ENCODE measurements around the gene TFF2.
A peak's percentile ranks its signal among the peaks of the same experiment; 100 is the strongest.

Gene TFF2

DNA sequence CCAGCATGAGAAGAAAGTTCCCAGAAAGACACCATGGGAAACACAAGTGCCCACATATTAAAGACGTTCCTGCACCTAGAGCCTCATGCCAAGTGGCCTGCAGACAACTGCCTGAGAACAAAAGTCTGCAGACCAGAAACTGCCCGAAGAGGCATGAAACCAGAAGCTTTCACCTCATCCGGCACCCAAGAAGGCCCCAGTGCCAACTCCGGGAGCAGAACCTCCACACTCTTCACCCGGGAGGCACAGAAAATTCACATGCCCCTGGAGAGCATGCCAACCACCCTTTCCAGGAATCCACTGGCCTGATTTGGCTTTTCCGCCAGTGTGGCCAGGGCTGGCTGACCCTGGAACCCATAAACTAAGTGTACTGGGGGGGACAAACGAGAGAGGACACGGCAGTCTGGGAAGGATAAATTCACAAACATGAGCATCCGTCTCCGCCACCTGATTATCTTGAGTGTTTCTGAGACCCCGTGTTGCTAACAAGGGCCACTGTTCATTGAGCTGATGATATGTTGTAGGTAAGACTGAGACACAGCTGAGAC is 6.8 kb downstream of the TFF2 start:
- DNase-seq = no peak

DNA sequence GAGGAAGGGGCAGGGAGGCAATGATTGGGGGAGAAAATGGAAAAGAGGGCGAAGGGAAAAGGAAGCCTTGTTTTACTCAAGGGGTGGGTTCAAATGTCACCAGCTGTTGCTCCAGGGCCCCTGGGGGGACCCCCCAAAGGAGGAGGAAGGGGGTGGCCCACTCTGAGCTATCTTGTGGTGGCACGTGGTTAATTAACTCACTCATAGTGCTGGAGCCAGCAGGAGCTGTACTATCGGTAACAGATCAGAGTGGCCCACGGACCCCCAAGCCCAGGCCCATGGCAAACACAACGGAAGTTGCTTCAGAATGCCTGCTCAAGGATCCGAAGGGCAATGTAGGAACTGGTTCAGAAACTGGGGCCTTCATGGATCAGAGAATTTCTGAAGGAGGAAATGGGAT is 7.2 kb downstream of the TFF2 start:
- DNase-seq = no peak

DNA sequence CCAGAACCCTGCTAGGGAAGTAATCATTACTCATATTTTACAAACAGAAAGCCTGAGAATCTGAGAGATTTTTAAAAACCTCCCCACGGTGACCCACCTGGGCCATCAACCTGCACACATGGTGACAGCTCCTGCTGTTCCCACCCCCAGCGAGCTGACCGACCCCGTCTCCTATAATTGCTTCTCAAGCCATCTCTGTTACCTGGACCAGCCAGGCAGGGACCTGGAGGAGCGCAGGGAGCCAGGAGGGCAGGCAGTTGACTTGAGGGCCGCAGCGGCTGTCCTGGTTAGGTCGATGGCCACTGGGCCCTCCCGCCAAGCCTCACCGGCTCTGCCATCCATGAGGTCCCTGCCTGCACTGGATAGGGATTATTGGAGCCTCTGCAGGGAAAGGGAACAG is 7.7 kb downstream of the TFF2 start:
- no peak for DNase-seq

DNA sequence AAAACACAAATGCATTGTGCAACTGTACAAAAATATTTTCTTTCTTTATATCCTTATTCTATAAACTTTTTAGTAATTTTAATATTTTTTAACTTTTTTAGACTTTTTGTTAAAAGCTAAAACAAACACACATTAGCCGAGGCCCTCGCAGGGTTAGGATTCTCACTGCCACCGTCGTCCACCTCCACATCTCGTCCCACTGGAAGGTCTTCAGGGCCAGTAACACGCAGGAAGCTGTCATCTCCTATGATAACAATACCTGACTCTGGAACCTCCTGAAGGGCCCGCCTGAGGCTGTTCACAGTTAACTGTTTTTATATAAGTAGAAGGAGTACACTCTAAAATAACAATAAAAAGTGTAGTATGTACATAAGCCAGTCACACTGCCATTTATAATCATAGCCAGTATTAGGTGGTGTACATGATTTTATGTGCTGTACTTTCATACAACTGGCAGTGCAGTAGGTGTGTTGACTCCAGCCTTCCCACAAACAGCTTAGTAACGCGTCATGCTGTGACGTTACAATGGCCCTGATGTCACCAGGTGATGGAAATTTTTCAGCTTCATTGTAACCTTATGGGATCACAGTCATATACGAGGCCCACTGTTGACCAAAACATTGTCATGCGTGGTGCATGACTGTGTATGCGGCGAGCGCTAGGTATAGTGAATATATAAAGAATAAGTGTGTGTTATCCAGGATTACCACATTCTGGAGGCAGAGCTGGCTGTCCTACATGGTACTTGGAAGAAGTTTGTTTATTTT is 8.8 kb downstream of the TFF2 start:
- DNase-seq = no peak

DNA sequence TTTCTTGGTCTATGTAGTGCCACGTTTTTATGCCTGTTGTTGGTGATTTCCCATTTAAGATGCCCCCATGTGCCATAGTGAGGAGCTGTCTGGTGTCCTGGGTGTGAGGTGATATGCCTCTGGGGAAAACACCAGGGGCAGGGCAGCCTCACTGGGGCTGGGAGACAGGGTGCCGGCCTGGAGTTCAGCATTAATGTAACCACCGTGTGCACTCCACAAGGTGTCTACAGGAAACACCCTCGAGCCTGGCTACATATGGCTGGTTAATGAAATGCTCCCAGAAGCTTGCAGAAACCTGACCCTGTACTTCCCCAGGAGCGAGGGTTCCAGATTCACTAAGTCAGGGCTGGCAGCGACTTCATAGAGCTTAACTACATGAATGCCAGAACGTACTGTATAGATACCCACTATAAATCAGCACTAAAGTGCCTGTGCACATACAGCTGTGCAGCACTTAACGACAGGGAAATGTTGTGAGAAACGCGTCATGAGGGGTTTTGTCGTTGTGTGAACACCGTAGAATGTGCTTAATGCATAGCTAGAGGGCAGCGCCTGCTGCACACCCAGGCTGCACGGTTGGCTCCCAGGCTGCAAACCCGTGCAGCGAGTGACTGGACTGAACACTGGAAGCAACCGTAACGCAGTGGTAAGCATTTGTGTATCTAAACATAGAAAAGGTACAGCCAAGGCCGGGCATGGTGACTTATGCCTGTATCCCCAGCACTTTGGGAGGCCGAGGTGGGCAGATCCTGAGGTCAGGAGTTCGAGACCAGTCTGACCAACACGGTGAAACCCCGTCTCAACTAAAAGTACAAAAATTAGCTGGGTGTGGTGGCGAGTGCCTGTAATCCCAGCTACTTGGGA is 10.4 kb downstream of the TFF2 start:
- no peak for DNase-seq

DNA sequence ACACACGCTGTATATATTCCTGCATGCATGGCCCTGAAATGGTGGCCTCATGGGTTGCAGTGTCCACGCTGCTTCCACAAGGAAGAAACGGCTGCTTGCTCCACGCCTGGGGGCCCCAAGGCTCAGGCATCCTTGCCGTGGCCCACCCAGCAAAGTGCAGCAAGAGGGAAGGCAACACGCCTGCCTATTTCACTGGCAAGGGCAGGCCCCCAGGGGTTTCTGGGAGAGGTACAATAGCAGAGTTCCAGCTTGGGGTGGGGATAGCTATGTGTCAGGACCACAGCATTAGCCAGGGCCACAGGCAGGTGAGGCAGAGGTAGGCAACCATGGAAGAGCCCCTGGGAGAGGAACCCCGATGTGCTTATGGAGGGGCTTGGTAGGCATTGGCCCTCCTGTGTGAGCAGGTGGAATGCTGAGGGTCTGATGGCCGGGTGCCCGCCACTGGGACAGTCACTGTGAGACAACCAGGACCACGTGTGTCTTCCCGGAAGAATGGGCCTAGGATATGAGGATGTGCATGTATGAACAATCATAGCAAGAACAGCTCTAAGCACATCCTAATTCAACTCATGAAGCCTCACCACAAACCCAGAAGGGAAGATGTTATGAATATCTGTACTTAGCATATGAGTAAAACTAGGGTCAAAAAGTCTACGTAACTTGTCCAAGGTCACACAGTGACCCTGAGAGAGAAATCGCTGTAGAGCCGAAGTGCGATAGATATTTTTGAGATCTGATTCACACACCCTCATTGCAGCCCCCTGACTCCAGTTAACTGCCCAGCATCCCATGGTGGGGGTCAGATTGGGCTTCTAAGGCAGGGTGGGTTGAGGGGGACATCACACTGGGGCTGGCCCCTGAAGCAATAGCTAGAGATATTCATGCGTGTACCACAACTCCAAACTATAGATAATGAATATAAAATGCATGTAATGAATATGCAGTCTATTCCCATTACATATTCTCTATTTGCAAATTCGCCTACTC is 11.8 kb downstream of the TFF2 start:
- no peak for DNase-seq

DNA sequence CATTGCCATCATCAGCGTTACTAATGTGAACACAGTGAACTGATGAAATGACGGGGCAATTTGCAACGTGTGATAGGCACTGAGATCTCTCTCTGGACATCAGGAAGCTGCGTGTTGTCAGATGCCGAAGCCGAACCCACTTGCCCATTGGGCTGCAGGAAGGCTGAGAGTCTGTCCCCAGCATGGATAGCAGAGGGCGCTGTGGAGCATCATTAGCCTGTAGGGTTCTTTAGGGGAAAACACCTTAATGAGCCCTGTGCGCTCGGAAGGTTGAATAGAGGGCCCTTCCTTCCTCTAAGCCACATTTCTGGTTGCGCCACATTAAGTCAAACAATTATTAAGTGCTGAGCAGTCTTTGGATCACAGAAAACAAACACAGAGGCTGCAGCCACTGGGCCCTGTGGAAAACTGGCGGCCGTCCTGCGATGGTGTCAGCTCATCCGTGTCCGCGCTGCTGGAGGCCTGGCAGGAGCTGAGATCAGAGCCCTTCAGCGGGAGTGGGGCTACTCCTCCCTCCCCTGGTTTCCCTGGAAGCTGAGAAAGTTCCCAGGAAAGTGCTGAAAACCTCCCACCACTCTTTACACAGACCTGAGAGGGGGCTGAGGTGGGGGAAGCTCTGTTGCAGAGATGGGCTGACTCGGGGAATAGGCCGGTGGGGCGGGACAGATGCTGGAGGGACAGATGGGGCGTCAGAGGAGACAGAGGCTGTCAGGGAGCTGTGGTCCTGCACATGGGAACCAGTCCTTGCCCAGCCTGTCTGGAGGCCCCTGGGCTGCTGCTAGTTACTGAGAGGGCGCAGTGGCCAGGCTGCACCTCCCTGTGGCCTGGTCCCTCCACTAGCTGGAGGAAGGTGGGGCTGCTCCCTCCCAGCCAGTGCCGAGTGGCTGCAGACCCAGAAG is 12.7 kb downstream of the TFF2 start:
- DNase-seq = peak; percentile 64 to 82 (median 74)

DNA sequence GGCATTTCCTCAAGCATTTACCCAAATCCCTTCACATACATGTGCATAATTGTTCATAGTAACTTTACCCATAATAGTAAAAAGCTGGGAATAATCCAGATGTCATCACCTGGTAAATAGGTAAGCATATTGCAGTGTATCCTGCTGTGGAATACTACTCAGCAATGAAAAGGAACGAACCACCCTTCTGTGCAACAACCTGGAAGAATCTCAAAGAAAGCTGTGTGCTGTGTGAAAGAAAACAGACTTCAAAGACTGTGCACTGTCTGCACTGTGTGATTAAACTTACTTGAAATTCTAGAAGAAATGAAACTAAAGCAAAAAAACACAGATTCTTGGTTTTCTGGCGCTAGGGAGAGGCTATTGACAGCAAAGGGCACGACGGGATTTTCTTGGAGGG is 13.5 kb downstream of the TFF2 start:
- DNase-seq = no peak

DNA sequence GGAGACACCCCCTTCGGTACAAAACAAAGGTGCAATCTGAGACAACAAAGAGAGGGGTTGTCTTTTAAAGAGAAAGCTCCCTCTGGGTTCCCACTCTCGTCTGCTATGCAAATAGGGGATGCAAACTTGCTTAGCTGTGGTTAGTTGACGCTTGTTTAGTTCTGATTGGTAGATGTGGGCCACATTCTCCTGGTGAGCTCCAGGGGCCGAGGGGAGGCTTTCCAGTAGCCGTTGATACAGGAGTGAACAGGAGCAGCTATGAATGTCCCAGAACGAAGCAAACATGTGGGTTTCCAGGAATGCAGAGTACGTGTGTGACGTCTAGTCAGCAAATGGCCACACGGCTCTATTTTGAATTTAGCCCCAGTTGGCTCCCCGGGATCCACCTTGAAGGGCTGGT is 14.7 kb downstream of the TFF2 start:
- DNase-seq = no peak

DNA sequence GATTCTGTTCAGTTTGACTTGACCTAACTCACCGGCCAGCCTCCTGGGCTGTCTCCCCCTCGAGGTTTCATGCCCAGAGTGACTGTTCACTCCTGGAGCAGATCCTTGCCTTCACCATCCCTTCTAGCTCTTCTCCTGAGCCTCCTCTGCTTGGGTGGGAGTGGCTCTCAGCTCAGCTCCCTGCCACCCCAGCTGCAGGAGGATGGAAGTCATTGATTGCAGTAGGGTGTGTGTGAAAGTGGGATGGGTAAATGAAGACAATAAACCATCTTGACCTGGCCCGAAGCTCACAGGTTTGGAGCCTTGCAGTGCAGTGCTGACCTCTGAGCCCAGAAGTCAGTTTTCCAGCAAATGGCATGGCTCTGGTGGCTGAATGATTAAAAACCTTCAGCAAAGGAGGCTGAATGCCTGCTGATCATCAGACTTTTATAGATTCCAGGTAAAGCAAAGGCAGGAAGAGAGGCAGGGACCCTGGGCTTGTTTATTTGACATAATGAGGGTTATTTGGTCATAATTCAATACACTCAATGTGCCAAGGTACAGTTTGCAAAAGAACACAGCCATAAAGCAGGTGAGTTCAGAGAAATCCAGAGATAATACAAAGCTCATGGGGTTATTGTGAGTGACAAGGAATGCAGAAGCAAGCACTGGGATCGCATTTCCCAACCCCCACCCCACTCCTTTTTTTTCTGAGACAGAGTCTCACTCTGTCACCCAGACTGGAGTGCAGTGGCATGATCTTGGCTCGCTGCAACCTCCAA is 18.1 kb downstream of the TFF2 start:
- DNase-seq = no peak

DNA sequence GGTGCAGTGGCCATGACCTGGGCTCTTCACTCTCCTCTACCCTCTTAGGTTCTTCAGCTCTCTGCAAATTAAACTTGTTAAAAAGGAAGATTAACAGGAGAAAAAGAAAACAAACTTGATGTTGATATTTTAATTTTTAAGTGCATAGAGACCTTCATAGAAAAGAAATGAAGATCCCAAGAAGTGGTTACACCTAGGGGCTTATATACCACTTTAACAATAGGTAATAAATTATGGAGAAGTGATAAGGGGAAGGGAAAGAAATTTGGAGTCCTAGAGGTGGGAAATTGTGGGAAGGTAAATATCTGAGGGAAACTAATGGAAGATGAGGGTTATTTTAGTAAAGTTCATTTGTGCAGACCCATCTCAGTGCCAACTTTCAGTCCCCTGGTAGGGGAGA is 19.1 kb downstream of the TFF2 start:
- DNase-seq = no peak

DNA sequence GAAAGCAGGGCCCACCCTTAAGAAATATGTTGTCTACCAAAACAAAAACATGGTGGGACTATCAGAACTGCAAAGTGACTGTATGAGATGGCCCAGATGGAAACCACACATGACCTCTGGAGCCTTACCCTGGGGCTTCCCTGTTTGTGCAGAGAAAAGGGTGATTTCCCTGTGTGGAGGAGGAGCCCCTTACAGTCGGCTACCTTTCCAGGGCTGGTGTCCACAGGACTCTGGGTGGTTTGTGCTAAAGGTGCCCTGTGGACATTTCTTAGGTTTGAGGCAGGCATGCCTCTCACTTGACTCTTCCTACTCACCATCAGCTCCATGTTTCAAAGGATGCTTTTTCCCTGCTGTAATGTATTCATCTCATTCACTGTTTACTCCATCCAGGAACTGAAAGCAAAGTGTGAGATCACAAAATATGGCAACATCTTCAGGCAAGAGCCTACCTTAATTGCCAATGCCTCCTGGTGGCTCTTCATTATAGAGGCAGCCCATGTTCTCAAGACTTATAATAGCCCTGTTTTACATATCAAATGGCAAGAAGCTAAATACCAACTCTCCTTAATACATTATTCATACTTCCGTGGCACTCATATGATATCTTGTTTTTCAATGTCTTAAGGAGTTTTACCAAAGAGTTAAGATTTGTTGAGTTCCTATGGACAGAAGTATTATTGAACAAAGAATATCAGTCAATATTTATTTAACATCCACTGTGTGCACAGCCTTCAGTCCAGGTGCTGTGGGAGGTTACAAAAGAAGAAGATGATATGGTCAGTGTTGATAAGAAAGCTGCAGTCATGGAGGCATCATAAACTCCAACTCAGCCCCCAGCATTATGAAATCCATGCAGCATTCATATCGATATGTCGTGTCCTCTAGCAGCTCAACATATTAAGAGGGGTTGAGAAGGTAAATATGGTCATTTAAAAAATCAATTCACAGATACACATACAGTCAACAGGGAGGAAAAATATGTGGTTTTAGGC is 20.1 kb downstream of the TFF2 start:
- DNase-seq = no peak

DNA sequence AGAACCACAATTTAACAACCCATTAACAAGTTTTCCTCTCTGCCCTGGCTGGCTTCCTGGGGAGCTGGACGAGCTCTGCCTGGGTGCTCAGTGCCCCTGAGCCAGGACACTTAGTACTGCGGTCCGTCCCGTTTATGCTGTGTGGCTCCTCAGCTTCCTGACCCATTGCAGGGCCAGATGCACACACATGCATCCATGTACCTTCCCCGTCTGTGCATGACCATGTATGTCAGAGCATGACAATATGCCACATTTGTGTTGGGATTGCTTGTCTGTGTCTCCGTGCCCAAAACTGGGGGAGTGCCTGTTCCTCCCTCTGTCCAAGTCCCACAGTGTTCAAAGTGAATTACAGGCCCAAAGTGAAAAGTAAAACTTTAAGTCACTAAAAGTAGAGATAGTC is 25.9 kb downstream of the TFF2 start:
- DNase-seq = no peak

DNA sequence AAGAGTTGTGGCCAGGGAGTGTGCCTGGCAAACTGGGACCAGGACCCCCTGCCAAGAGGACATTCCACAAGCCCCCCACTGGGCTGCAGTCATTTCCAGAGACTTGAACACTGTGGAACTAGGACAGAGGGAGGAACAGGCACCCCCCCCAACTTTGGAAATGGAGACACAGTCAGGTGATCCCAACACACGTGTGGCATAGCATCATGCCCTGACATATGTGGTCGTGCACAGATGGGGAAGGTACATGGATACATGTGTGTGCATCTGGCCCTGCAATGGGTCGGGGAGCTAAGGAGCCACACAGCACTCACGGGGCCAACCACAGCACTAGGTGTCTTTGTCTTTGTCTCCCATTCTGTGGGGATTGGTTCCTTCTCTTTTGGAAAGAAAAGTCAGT is 28.9 kb downstream of the TFF2 start:
- no peak for DNase-seq

DNA sequence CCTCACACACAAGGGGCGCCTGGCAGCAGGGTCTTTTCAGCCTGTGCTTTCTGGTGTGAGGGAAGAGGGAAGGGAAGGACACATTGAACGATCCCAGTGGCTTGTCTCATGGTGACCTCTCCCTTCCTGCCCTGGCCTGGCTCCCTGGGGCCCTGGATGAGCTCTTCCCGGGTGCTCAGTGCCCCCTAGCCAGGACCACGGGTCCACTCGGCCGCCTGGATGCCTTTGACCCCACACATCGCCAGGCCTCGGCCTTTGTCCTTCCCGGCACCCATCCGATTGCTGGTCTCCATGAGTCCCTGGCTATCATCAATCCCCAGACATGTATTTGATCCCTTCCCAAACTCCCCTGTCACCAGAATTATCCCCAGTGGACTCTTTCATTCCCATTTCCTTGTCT is 29.6 kb downstream of the TFF2 start:
- DNase-seq = no peak

DNA sequence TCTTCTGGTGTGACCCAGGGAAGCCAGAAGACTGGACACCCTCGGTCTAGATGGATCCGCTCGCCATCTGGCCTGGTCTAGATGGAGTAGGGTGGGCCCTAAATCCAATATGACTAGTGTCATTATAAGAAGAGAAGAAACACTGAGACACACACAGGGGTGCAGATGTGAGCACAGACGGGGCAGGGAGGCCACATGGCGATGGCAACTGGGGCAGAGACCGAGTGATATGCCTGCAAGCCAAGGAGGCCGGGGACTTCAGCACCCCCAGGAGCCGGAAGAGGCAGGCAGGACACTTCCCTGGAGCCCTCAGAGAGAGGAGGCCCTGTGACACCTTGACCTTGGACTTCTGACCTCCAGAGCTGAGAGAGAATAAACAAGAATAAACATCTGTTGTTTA is 30.0 kb downstream of the TFF2 start:
- no peak for DNase-seq

DNA sequence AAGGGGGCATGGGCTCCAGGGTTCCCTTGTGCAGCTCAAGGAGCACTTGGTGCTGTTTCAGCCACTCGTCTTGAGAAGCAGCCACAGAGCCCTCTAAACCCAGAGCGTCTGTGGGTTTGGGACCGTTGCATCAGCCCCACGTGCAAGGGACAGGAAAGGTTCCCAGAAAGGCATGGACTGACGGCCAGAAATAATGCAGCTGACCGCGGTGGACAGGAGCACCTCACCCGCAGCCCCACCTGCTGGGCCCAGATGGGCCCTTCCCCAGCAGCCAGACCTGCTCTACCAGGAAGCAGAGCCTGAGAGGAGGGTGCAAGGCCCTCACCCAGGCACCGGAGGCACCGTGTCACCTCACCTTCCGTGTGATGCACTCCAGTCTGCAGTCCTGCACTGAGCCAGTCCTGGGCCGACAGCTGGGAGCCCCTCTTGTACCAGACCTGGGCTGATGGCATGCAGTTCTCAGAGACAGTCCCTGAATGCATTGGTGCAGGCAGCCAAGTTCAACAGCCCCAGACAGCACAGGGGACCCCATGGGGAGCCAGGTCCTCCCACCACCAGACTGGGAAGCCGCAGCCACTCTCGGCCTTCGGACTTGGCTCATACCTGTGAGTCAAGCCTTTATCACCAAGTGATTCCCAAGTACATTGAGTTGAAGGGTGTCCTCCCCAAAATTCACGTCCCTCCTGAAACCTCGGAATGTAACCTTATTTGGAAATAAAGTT is 30.8 kb downstream of the TFF2 start:
- DNase-seq = no peak

DNA sequence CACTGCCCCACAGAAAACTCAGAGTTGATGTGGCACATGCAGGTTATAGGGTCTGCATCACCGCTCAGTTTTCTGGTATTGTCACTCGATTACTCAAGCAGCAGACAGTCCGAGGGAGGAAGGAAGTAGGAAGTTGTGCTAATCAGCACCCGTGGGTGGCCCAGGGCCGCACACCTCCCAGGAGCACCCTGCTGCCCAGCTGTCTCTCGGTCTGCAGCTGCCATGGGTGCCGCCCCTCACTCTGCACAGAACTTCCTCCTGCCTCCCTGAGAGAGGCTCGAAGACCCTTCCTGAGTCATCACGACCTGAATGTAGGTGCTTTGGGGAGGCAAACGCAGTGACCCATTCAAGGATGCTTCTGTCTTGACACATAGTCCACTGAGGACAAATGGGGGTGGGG is 31.4 kb downstream of the TFF2 start:
- no peak for DNase-seq
